GM21717 (cell line): Measurements from ENCODE around the gene SPATS2L.
A peak's percentile ranks its signal among the peaks of the same experiment; 100 is the strongest.

Experiments
- ATAC-seq: cut with Tn5 transposase; IDR thresholded peaks from one replicate; pipeline ENCODE4 v1.9.1; 2021; ENCODE audit warnings: mild to moderate bottlenecking, moderate library complexity; ENCODE audit not compliant: unreplicated experiment

SPATS2L gene

GRCh38 chr2:200296118-200296517 lies 10.4 kb upstream of the SPATS2L start:
- no peak for ATAC-seq

- no peak for ATAC-seq
Measured at GRCh38 chr2:200297100-200297499, 9.4 kb upstream of the SPATS2L start.

GRCh38 chr2:200297989-200298388 lies 8.5 kb upstream of the SPATS2L start:
- ATAC-seq: no peak

- ATAC-seq: no peak
Measured at GRCh38 chr2:200298816-200299215, 7.7 kb upstream of the SPATS2L start.

GRCh38 chr2:200300065-200300464 lies 6.4 kb upstream of the SPATS2L start:
- no peak for ATAC-seq

- ATAC-seq: no peak
Measured at GRCh38 chr2:200300638-200301314, 5.7 kb upstream of the SPATS2L start.

GRCh38 chr2:200301953-200302858 lies 4.3 kb upstream of the SPATS2L start:
- no peak for ATAC-seq

GRCh38 chr2:200302940-200303727 lies 3.4 kb upstream of the SPATS2L start:
- no peak for ATAC-seq

- ATAC-seq: no peak
Measured at GRCh38 chr2:200305797-200306195, 697 bp upstream of the SPATS2L start.

- peak; percentile 52 for ATAC-seq
Measured at GRCh38 chr2:200306931-200307723, 634 bp downstream of the SPATS2L start.

- no peak for ATAC-seq
Measured at GRCh38 chr2:200307724-200308545, 1.4 kb downstream of the SPATS2L start.

GRCh38 chr2:200308546-200309295 lies 2.2 kb downstream of the SPATS2L start:
- no peak for ATAC-seq

GRCh38 chr2:200309296-200310049 lies 3.0 kb downstream of the SPATS2L start:
- no peak for ATAC-seq

GRCh38 chr2:200310545-200310971 lies 4.1 kb downstream of the SPATS2L start:
- no peak for ATAC-seq

- ATAC-seq: no peak
Measured at GRCh38 chr2:200311139-200311538, 4.6 kb downstream of the SPATS2L start.

GRCh38 chr2:200314976-200315567 lies 8.6 kb downstream of the SPATS2L start:
- ATAC-seq: no peak

GRCh38 chr2:200317975-200318374 lies 11.5 kb downstream of the SPATS2L start:
- no peak for ATAC-seq

- ATAC-seq: no peak
Measured at GRCh38 chr2:200318940-200319435, 12.5 kb downstream of the SPATS2L start.
